Nephron progenitor cell (in vitro differentiated cells): Measurements from ENCODE around the gene TIGD7.

ENCODE experiments used
- DNase-seq: peaks from one replicate; pipeline ENCODE4 v3.0.0; 2021
- H3K27ac Mint-ChIP-seq: 2 replicates; pipeline ENCODE4 v1.8.0; 2021; ENCODE audit warnings: mild to moderate bottlenecking, moderate library complexity, mixed read lengths
- H3K27me3 Mint-ChIP-seq: 2 replicates; pipeline ENCODE4 v1.8.0; 2021; ENCODE audit warnings: mild to moderate bottlenecking, low read depth, mixed read lengths; ENCODE audit not compliant: poor library complexity
- H3K36me3 Mint-ChIP-seq: 2 replicates; pipeline ENCODE4 v1.8.0; 2021; ENCODE audit warnings: low read depth, mixed read lengths
- H3K4me1 Mint-ChIP-seq: 2 replicates; pipeline ENCODE4 v1.8.0; 2021; ENCODE audit warnings: mixed read lengths
- H3K4me3 Mint-ChIP-seq: 2 replicates; pipeline ENCODE4 v1.8.0; 2021; ENCODE audit warnings: mild to moderate bottlenecking, moderate library complexity, mixed read lengths
- H3K9me3 Mint-ChIP-seq: 2 replicates; pipeline ENCODE4 v1.8.0; 2021; ENCODE audit warnings: mild to moderate bottlenecking, moderate library complexity, mixed read lengths
- TF ChIP-seq, protein P1 (sequence below): fragments of 200-600 bp; sonication (generic); IDR thresholded peaks from 2 replicates; pipeline ENCODE4 v1.5.0; 2021; ENCODE audit warnings: antibody characterized with exemption

Gene TIGD7

DNA sequence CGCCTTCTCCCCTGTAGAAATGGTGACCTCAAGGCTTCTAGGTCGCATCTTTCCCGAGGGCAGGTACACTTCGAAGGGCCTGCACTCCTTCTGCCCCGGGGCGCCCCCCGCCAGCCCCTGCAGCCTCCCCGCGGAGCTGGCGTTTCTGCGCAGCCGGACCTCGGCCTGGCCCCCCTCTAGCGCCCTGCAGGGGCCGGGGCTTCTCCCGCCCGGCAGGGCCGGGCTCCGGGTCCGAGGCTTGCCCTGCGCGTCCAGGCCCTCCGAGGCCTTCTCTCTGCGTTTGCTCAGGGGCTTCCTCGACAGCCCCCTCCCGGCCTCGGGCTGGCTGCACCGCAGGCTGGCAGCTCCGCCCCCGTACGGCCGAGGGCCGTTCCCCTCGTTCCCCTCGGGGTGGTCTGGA is 50.9 kb downstream of the TIGD7 start:
- no peak for DNase-seq
- Mint-ChIP-seq H3K4me3 (no peak overlapping the region), H3K27me3 (peaks cover 30% of the 10 kb centered on the region), H3K4me1 (no peaks in the 10 kb centered on the region), H3K9me3 (peaks cover 37% of the 10 kb centered on the region), H3K27ac (no peak overlapping the region), H3K36me3 (no peaks in the 10 kb centered on the region)
- TF ChIP-seq, protein P1, sequence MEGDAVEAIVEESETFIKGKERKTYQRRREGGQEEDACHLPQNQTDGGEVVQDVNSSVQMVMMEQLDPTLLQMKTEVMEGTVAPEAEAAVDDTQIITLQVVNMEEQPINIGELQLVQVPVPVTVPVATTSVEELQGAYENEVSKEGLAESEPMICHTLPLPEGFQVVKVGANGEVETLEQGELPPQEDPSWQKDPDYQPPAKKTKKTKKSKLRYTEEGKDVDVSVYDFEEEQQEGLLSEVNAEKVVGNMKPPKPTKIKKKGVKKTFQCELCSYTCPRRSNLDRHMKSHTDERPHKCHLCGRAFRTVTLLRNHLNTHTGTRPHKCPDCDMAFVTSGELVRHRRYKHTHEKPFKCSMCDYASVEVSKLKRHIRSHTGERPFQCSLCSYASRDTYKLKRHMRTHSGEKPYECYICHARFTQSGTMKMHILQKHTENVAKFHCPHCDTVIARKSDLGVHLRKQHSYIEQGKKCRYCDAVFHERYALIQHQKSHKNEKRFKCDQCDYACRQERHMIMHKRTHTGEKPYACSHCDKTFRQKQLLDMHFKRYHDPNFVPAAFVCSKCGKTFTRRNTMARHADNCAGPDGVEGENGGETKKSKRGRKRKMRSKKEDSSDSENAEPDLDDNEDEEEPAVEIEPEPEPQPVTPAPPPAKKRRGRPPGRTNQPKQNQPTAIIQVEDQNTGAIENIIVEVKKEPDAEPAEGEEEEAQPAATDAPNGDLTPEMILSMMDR: no peak

GRCh38 chr16:3252967-3253366 is 52.3 kb downstream of the TIGD7 start:
- H3K27ac Mint-ChIP-seq: no peak overlapping the region
- H3K4me3 Mint-ChIP-seq: no peak overlapping the region
- TF ChIP-seq, protein P1: no peak
- no peak for DNase-seq
- H3K9me3 Mint-ChIP-seq: peaks cover 39% of the 10 kb centered on the region
- no peaks in the 10 kb centered on the region for H3K36me3 Mint-ChIP-seq
- peaks cover 25% of the 10 kb centered on the region for H3K27me3 Mint-ChIP-seq
- H3K4me1 Mint-ChIP-seq: no peaks in the 10 kb centered on the region

DNA sequence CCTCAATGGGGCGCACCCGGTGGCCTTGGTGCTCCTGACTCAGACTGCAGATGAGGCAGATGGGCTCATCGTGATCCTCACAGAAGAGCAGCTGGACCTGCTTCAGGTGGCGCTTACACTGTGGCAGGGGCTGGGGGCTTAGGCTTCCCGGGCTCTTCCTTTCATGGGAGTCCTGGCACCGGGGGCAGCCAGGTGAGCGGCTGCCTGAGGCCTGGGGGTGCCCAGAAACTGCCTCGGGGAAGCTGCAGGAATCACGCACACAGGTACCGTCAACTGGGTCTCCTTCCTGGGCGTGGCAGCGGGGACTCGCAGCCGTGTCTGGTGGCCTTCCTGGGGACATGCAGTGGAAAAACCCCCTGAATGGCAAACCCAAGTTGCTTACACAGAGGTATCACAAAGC is 55.8 kb downstream of the TIGD7 start:
- H3K27ac Mint-ChIP-seq: no peak overlapping the region
- H3K27me3 Mint-ChIP-seq: peaks cover 43% of the 10 kb centered on the region
- H3K36me3 Mint-ChIP-seq: no peaks in the 10 kb centered on the region
- H3K9me3 Mint-ChIP-seq: peaks cover 40% of the 10 kb centered on the region
- H3K4me1 Mint-ChIP-seq: no peaks in the 10 kb centered on the region
- TF ChIP-seq, protein P1: no peak
- DNase-seq: no peak
- no peak overlapping the region for H3K4me3 Mint-ChIP-seq

- DNase-seq: no peak
- H3K27ac Mint-ChIP-seq: no peak overlapping the region
- H3K27me3 Mint-ChIP-seq: peaks cover 46% of the 10 kb centered on the region
- TF ChIP-seq, protein P1: no peak
- peaks cover 40% of the 10 kb centered on the region for H3K9me3 Mint-ChIP-seq
- no peaks in the 10 kb centered on the region for H3K4me1 Mint-ChIP-seq
- H3K4me3 Mint-ChIP-seq: no peak overlapping the region
- H3K36me3 Mint-ChIP-seq: no peaks in the 10 kb centered on the region
These were observed 56.2 kb downstream of the TIGD7 start for GRCh38 chr16:3249020-3249419.
